D341Med (cell line): ENCODE data around the gene BCHE.
"Not testable (repeated sequence)": the region's sequence is repeated elsewhere in the genome, so short reads cannot be mapped to it uniquely, and the experiment has no call there.

Experiments used
- DNase-seq: peaks from one replicate; pipeline ENCODE4 v3.0.0; 2012; ENCODE audit warnings: low spot score

Gene BCHE

DNA sequence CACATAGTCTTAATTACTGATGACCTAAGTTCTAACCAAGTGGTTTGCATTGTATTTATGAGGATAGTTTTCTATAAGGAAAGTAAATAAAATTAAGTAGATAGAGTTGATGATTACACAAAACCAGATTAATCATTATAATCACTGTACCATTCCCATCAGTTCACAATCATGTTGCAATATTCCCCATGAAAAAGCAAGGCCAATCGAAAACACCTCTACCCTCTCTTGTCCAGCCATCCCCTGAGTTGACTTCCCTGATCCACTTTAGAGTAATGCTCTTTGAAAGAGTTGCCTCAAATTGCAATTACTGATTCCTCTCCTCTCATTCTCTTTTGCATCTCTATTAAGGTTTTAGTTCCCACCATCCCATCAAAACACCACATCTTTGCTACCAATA lies 21.0 kb downstream of the BCHE start:
- DNase-seq = no peak

DNA sequence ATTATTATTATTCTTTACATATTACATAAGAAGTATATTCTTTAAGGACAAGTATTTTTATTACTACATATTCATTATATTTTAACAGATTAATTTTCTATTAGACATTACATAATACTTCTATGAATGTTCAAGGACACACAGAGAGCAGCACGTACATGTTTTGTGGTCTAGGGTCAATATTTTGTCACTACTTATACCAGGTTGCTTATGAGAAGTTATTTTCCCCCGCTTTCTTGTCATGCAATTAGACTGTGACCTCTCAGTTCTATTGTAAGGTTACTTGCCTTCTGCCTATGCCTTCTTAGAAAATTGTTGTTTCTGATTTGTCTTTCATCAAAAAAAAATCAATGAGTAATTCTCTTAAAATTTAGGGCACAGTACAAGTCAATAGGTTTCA lies 21.5 kb downstream of the BCHE start:
- DNase-seq = no peak

- no peak for DNase-seq
Observed at GRCh38 chr3:165814380-165814779, 22.8 kb downstream of the BCHE start.

DNA sequence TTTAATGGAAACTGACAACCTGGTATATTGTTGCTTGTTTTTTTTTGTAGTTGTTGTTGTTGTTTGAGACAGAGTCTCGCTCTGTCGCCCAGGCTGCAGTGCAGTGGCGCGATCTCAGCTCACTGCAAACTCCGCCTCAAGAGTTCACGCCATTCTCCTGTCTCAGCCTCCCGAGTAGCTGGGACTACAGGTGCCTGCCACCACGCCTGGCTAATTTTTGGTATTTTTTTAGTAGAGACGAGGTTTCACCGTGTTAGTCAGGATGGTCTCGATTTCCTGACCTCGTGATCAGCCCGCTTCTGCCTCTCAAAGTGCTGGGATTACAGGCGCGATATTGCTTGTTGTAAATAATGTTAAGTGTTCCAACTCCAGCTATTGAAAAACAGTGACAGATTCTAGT lies 29.3 kb downstream of the BCHE start:
- DNase-seq = not testable (repeated sequence)

DNA sequence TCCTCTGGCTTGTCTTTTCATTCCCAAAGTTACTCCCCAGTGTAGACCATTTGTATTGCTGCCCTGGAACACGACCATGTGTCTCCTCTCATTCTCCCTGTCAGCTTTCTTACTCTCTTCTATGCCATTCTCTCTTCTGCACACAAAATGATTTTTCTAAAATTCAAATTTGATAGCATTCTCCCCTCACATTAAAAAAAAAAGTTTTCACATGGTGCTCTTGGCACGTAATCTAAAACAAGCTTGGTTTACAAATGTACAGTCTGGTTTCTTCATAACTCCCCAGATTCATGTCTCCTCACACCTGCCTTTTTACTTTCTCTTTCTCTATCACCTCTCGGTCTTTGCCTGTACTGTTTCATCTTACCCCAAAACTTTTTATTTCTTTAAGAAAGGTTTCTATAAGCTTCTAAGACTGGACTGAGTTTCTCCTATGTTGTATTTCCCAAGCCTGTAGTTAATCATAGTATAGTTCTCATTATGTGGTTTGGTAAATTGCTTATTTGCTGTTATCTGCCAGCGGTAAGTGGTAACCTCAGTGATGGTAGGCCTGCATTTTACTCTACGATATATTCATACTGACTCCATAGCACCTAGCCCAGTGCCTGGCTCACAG lies 31.2 kb downstream of the BCHE start:
- no peak for DNase-seq

- DNase-seq = no peak
Observed at GRCh38 chr3:165803471-165803870, 33.8 kb downstream of the BCHE start.

- DNase-seq = no peak
Observed at GRCh38 chr3:165800970-165801369, 36.3 kb downstream of the BCHE start.

DNA sequence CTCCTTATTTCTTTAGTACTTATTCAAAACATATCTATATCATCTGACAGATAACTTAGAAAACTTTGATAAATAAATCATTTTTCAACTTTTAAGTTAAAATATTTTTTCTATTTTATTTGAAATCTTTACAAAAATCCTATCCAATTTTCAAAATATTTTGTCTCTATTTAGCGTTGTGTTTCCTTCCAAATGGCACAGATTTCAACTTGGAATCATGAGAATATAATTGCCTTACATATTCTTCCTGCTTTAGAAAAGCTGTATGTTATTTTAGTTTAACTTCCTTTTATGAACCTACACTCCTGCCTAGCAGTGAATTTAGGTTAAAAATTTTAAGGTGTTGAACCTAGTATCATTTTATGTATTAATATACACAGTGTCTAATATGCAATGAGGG lies 38.2 kb downstream of the BCHE start:
- DNase-seq = no peak

DNA sequence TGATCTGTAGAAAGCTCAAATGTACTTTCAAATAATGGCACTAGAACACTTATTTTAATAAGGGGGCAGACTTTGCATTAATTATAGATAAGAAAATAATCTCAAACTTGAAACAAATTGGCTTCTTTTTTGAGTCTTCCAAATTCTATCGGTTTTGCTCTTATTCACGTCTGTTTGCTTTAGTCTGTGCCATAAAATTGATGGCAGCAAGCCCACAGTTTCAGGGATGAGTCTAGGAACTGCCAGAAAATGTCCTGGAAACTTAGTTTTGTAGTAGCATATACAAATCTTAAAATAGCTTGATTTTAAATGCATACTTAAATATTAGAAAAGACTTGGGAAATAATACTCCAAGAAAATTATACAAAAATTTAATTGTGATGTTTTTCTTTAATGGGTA lies 39.7 kb downstream of the BCHE start:
- no peak for DNase-seq

DNA sequence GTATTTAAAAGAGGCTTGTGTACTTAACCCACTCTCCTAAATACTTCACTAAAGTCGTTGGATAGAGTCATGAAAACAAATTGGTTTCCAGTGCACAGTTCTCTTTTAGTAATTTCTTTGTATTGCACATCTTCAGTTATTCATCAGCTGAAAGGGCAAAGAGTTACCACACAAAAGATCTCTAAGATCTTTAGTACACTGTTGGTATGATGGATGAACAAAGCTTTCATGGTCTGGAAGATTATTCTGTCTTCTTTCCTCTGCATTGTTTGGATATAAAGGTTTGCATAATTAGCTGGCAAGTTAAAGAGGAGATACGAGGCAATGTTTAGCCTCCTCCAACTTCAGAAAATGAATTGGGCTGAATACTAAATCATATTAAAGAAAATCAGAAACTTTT lies 40.5 kb downstream of the BCHE start:
- DNase-seq = no peak

- DNase-seq = no peak
Observed at GRCh38 chr3:165788531-165788930, 48.7 kb downstream of the BCHE start.

GRCh38 chr3:165786013-165786412 lies 51.2 kb downstream of the BCHE start:
- no peak for DNase-seq

DNA sequence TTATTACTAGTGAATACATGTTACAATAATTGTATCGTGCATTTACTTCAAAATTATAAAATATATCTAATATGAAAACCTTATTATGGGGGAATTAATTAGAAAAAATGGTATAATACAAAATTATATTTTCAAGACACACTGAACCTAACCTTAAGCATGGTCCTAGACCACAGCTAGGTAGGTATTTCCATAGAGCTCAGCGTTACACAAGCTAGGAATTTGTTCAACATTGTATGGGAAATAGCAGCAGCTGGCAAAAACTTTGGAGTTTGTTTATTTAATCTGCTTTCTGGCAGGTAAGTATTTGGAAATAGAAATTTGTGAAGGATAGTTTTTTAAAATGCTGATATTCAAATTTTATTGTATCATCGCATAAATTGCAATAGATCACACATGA lies 52.9 kb downstream of the BCHE start:
- no peak for DNase-seq

DNA sequence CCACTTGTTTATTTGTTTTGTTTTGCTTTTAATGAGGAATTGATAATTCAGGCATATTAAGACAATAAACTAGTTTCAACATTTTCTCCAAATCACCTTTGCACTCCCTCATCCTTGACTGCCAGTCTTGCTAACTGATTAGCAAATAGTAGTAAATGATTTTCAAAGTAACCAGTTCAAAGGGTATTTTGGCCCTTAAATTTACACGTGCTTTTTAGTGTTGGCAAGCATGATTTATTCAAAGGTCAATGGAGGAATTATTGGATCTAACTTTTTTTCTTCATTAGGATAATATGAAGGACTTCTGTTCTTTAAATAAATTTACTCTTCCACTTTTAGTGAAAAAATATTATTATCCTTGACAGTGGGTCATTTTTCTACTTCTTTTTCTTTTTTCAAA lies 53.8 kb downstream of the BCHE start:
- DNase-seq = no peak

- no peak for DNase-seq
Observed at GRCh38 chr3:165778891-165779290, 58.3 kb downstream of the BCHE start.

DNA sequence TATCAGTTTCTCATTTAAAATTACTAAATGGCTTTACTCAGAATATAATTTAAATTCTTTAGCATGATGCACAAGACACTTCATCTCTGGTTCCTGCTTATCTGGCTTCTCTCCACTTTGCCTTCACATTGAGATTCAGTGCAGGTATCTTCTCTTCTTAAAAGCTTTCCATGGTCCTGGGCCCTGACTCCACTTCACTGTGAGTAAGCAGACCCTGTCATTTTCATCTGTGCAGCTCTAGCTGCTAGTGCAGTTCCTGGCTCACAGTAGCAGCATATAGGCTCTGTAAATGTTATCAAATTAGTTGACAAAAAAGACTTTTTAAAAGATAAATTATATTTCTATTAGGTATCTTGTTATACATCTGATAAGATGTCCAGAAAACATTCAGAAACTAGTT lies 58.8 kb downstream of the BCHE start:
- DNase-seq = no peak

DNA sequence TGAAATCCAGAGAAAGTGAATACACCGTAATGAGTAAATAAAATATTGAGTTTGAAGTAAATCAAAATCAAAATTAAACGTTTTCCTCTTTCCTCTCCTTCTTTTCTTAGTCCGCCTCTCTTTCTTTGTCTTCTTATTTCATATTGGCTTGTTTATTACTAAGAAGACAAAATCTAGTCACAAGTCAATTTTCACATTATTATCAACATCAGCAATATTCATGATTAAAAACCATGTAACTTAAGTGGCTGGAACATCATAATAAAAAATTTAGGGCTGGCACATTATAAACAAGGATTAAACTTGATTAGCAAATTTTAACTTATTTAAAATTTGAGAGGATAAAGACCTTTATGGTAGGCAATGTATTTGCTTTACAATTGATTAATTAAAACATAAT lies 61.4 kb downstream of the BCHE start:
- DNase-seq = no peak

GRCh38 chr3:165770781-165771180 lies 66.4 kb downstream of the BCHE start:
- DNase-seq = no peak

- no peak for DNase-seq
Observed at GRCh38 chr3:165768680-165769079, 68.5 kb downstream of the BCHE start.

DNA sequence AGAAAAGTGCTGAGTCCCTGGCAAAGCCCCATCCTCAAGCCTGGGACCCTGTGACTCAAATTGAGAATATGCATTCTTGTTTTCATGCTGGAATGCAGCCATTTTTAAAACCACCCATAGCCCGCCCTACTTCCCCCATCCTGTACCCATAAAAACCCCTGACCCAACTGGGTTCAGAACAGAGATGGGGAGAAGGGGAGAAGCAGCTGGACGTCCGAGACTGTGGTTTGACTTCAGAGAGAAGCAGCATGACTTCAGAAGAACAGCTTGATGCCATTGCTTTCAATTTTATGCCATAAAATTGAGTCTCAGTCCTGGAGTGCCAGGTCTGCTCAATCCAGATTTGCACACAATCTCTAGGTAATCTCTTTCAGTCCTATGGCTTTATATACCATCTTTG lies 78.2 kb downstream of the BCHE start:
- DNase-seq = no peak

GRCh38 chr3:165755571-165755970 lies 81.7 kb downstream of the BCHE start:
- DNase-seq = no peak

GRCh38 chr3:165754219-165755007 lies 82.8 kb downstream of the BCHE start:
- no peak for DNase-seq

DNA sequence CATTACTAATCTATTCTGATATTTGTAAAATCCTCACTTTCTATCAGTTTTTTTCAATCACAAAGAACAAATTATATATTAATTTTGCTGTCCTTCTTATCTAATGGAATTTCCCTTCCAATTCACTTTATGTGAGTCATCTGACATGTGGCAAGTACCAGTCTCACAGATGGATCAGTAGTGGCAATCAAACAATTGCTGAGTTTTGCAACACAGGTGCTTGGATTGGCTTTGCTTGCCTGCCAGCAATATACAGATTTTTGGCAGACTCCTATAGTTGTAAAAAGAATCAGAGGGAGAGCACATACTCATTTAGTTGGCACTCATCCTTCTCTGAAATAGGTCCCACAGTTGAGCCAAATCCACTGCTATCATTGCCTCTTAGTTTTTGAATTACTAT lies 83.7 kb downstream of the BCHE start:
- no peak for DNase-seq

DNA sequence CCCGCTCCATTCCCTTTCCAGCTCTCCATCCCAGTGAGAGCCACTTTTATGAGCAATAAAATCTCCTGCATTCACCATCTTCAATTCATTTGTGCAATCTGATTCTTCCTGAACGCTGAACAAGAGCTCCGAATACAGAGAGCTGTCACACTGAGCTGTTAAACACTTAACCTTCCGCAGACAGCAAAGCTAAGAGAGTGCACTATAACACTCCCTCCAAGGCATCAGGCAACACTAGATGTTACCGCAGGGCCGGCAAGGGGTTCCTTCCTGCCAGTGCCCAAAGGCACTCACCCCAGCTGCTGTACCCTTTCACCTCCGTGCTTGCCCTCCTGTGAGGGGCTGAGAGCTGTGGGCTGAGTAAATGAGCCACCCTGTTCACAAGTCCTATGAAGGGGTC lies 85.6 kb downstream of the BCHE start:
- no peak for DNase-seq
